Measurements from ENCODE around the gene LTBP2. TPM values are rescaled to one million over a fixed set of nuclear protein-coding genes. Genes with fewer than 3 reads are reported as not detected.

LTBP2 gene
- total RNA-seq, 1 donor from 2014 or later = 0.07 TPM

GRCh38 chr14:74502236-74503019 lies 109.6 kb downstream of the LTBP2 start:
- DNase-seq (ENCODE audit: low spot score) = no peak
- Mint-ChIP-seq H3K4me3 (ENCODE audit: low read depth) (no peak overlapping the region), H3K36me3 (ENCODE audit: low read depth) (no peaks in the 10 kb centered on the region), H3K27ac (no peak overlapping the region), H3K4me1 (ENCODE audit: low read depth) (no peaks in the 10 kb centered on the region), H3K9me3 (no peaks in the 10 kb centered on the region), H3K27me3 (ENCODE audit: low read depth) (no peaks in the 10 kb centered on the region)
- intact Hi-C loops (cut with micrococcal nuclease) = no loop called here

- H3K27ac Mint-ChIP-seq = no peak overlapping the region
These were observed 110.3 kb downstream of the LTBP2 start for GRCh38 chr14:74501691-74502090.

GRCh38 chr14:74501135-74501614 lies 110.9 kb downstream of the LTBP2 start:
- H3K27ac Mint-ChIP-seq = no peak overlapping the region
- intact Hi-C loops (cut with micrococcal nuclease) = no loop called here
- no peaks in the 10 kb centered on the region for H3K27me3 Mint-ChIP-seq (ENCODE audit: low read depth)
- no peaks in the 10 kb centered on the region for H3K9me3 Mint-ChIP-seq
- DNase-seq (ENCODE audit: low spot score) = no peak
- no peak overlapping the region for H3K4me3 Mint-ChIP-seq (ENCODE audit: low read depth)
- H3K4me1 Mint-ChIP-seq (ENCODE audit: low read depth) = no peaks in the 10 kb centered on the region
- peaks cover under 1% of the 10 kb centered on the region for H3K36me3 Mint-ChIP-seq (ENCODE audit: low read depth)

More at GRCh38 chr14:74501691-74502090, 110.3 kb downstream of the LTBP2 start:
- Mint-ChIP-seq H3K9me3 (no peaks in the 10 kb centered on the region), H3K36me3 (ENCODE audit: low read depth) (no peaks in the 10 kb centered on the region), H3K27me3 (ENCODE audit: low read depth) (no peaks in the 10 kb centered on the region), H3K4me3 (ENCODE audit: low read depth) (no peak overlapping the region), H3K4me1 (ENCODE audit: low read depth) (no peaks in the 10 kb centered on the region)
- intact Hi-C loops (cut with micrococcal nuclease) = no loop called here
- DNase-seq (ENCODE audit: low spot score) = no peak

GRCh38 chr14:74500417-74501134 lies 111.5 kb downstream of the LTBP2 start:
- Mint-ChIP-seq H3K9me3 (no peaks in the 10 kb centered on the region), H3K27ac (no peak overlapping the region), H3K4me1 (ENCODE audit: low read depth) (peaks cover under 1% of the 10 kb centered on the region), H3K4me3 (ENCODE audit: low read depth) (no peak overlapping the region), H3K27me3 (ENCODE audit: low read depth) (no peaks in the 10 kb centered on the region), H3K36me3 (ENCODE audit: low read depth) (peaks cover 5% of the 10 kb centered on the region)
- DNase-seq (ENCODE audit: low spot score) = no peak
- intact Hi-C loops (cut with micrococcal nuclease) = no loop called here

GRCh38 chr14:74495356-74495755 lies 116.7 kb downstream of the LTBP2 start:
- Mint-ChIP-seq H3K36me3 (ENCODE audit: low read depth) (peaks cover 14% of the 10 kb centered on the region), H3K9me3 (no peaks in the 10 kb centered on the region), H3K4me3 (ENCODE audit: low read depth) (peak overlapping the region; percentile 46), H3K4me1 (ENCODE audit: low read depth) (peaks cover 17% of the 10 kb centered on the region), H3K27me3 (ENCODE audit: low read depth) (no peaks in the 10 kb centered on the region), H3K27ac (no peak overlapping the region)
- no peak for DNase-seq (ENCODE audit: low spot score)
- intact Hi-C loops (cut with micrococcal nuclease) = no loop called here

GRCh38 chr14:74493343-74494261 lies 118.4 kb downstream of the LTBP2 start, which contains the start of gene ISCA2:
ISCA2 (plus strand) TSS chr14:74493765; CDS start chr14:74493775, 10 bp downstream.
- intact Hi-C loops (cut with micrococcal nuclease) = loop anchor here (1.0 kb wide), 1 partner anchor 409 kb away; the partner anchor contains the start of genes ALDH6A1 and LIN52
- Mint-ChIP-seq H3K36me3 (ENCODE audit: low read depth) (peaks cover 14% of the 10 kb centered on the region), H3K4me3 (ENCODE audit: low read depth) (peak within 1 kb of the TSS; percentile 93), H3K27me3 (ENCODE audit: low read depth) (no peaks in the 10 kb centered on the region), H3K4me1 (ENCODE audit: low read depth) (peaks cover 21% of the 10 kb centered on the region), H3K9me3 (no peaks in the 10 kb centered on the region), H3K27ac (peak within 1 kb of the TSS; percentile 89)
- peak; percentile 99 for DNase-seq (ENCODE audit: low spot score)

GRCh38 chr14:74492776-74493342 lies 119.2 kb downstream of the LTBP2 start, which contains the start of gene NPC2:
NPC2 (minus strand) TSS chr14:74493305; CDS start chr14:74493274, 31 bp downstream.
- Mint-ChIP-seq H3K4me3 (ENCODE audit: low read depth) (peak within 1 kb of the TSS; percentile 93), H3K27me3 (ENCODE audit: low read depth) (no peaks in the 10 kb centered on the region), H3K36me3 (ENCODE audit: low read depth) (peaks cover 14% of the 10 kb centered on the region), H3K27ac (peak within 1 kb of the TSS; percentile 89), H3K9me3 (no peaks in the 10 kb centered on the region), H3K4me1 (ENCODE audit: low read depth) (peaks cover 21% of the 10 kb centered on the region)
- intact Hi-C loops (cut with micrococcal nuclease) = loop anchor here (1.0 kb wide), 2 partner anchors 131 to 409 kb away; partner anchors contain the start of genes ALDH6A1 and LIN52
- no peak for DNase-seq (ENCODE audit: low spot score)

- H3K4me3 Mint-ChIP-seq (ENCODE audit: low read depth) = no peak overlapping the region
- H3K36me3 Mint-ChIP-seq (ENCODE audit: low read depth) = peaks cover 14% of the 10 kb centered on the region
- DNase-seq (ENCODE audit: low spot score) = no peak
- H3K27me3 Mint-ChIP-seq (ENCODE audit: low read depth) = no peaks in the 10 kb centered on the region
- intact Hi-C loops (cut with micrococcal nuclease) = loop anchor here (1.0 kb wide), 1 partner anchor 130 kb away; no protein-coding TSS in a partner anchor
- H3K9me3 Mint-ChIP-seq = no peaks in the 10 kb centered on the region
- no peak overlapping the region for H3K27ac Mint-ChIP-seq
- peaks cover 21% of the 10 kb centered on the region for H3K4me1 Mint-ChIP-seq (ENCODE audit: low read depth)
These were observed 119.9 kb downstream of the LTBP2 start for GRCh38 chr14:74491956-74492775.

- H3K27ac Mint-ChIP-seq = no peak overlapping the region
- no peaks in the 10 kb centered on the region for H3K9me3 Mint-ChIP-seq
- intact Hi-C loops (cut with micrococcal nuclease) = no loop called here
- DNase-seq (ENCODE audit: low spot score) = no peak
- H3K4me1 Mint-ChIP-seq (ENCODE audit: low read depth) = peaks cover 19% of the 10 kb centered on the region
- peaks cover 8% of the 10 kb centered on the region for H3K36me3 Mint-ChIP-seq (ENCODE audit: low read depth)
- H3K27me3 Mint-ChIP-seq (ENCODE audit: low read depth) = no peaks in the 10 kb centered on the region
- H3K4me3 Mint-ChIP-seq (ENCODE audit: low read depth) = no peak overlapping the region
These were observed 121.6 kb downstream of the LTBP2 start for GRCh38 chr14:74490486-74490885.

- intact Hi-C loops (cut with micrococcal nuclease) = no loop called here
- Mint-ChIP-seq H3K27me3 (ENCODE audit: low read depth) (no peaks in the 10 kb centered on the region), H3K9me3 (no peaks in the 10 kb centered on the region), H3K4me1 (ENCODE audit: low read depth) (peaks cover 3% of the 10 kb centered on the region), H3K36me3 (ENCODE audit: low read depth) (no peaks in the 10 kb centered on the region), H3K4me3 (ENCODE audit: low read depth) (no peak overlapping the region), H3K27ac (no peak overlapping the region)
- no peak for DNase-seq (ENCODE audit: low spot score)
These were observed 123.1 kb downstream of the LTBP2 start for GRCh38 chr14:74488786-74489397.

GRCh38 chr14:74486164-74486563 lies 125.9 kb downstream of the LTBP2 start:
- Mint-ChIP-seq H3K9me3 (no peaks in the 10 kb centered on the region), H3K27me3 (ENCODE audit: low read depth) (no peaks in the 10 kb centered on the region), H3K27ac (no peak overlapping the region), H3K4me1 (ENCODE audit: low read depth) (peaks cover 3% of the 10 kb centered on the region), H3K4me3 (ENCODE audit: low read depth) (no peak overlapping the region), H3K36me3 (ENCODE audit: low read depth) (peaks cover 5% of the 10 kb centered on the region)
- no peak for DNase-seq (ENCODE audit: low spot score)
- intact Hi-C loops (cut with micrococcal nuclease) = no loop called here
